Cardiac septum (tissue), 1 donor: ENCODE measurements around the gene MYLK. TPM values are rescaled to one million over a fixed set of nuclear protein-coding genes. Genes with fewer than 3 reads are reported as not detected.

Source experiments
- DNase-seq: peaks from one replicate; pipeline ENCODE4 v3.0.0-alpha.2; 2020; ENCODE audit warnings: low spot score
- intact Hi-C: fragments of 100-400 bp; cut with DNase I; formaldehyde crosslinking; loops from one replicate; pipeline ENCODE4 v1.14.0; 2022
- total RNA-seq: library from RNA; stranded (reverse); fragmentation: NEBNext Ultra II Directional; extraction: Animal tissue kit (Norgen Biotek cat#: 25700); gene quantifications from one replicate; pipeline ENCODE4 v1.2.1, GENCODE V29; 2021
- donor health status: DM: no; HTN: no; CAD: no.

The MYLK gene
- total RNA-seq, 1 donor from 2014 or later: 17.8 TPM

DNA sequence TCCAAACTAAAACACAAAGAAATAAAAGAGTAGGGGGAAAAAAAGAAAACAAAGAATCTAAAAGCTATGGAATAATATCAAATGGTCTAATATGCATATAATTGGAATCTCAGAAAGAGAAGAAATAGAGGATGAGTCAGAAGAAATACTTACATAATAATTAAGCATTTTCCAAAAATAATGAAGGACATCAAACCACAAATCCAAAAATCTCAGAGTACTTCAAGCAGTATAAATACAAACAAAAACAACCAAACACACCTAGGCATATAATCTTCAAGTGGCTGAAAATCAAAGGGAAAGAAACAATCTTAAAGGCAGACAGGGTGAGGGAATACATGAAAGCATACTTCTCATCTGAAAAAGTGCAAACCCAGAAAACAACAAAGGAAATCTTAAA, 46.3 kb downstream of the MYLK start:
- DNase-seq: no peak
- intact Hi-C loops: no loop called here

DNA sequence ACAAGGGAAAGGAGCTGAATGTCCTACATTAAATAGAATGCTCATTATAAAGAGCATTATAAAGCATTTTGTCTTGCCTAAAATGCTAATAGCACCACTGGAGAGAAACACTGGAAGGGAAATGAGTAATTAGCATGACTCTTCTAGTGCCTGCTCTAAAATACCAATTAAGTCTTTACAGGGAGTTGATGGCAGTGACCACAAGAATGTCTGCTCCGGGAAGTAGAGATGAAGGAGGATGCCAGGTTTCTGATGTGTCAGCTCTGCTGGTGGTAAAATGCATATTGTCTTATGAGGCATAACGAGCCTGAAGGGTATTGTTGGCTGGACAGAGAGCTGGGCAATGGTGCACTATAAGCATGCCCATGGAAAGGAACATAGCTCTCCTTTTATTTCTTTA, 49.5 kb downstream of the MYLK start:
- DNase-seq: no peak
- intact Hi-C loops: no loop called here

DNA sequence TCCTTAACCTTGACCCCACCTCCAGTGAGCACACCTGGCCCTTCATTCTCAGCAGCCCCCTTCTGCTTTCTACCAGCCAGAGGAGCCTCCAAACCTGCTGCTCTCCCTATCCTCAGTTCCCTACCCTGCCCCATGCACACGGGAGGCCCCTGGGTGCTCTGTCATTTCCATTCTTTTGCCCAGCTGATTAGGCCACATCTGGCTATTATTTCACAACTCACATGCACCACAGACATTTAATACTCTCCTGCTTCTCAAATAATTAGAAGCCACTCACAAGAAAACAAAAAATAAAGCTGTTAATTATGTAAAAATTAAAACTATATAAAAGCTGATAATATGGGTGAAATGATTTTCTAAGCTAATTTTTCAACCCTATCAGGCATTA, 50.7 kb downstream of the MYLK start:
- DNase-seq: no peak
- intact Hi-C loops: no loop called here

GRCh38 chr3:123832692-123833397, 51.3 kb downstream of the MYLK start:
- intact Hi-C loops: no loop called here

DNA sequence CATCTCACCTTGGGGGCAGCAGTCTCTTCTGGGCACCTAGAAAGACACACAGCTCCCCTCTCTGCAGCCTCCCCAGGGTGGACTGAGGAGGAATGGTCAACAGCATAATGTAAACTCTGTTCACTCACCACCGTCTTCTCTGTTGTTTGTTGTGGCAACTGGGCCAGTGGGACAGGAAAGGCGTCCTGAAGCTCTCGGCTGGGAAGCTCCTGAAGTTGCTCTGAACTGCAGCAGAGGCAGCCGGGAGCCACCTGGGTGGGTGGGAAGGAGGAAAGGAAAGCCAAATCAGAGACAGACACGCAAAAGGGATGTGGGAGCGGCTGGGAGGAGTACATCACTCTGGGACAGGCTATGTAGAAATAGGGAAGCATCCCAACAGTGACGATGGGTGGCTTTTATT, 52.7 kb downstream of the MYLK start:
- intact Hi-C loops: no loop called here
- no peak for DNase-seq

More at GRCh38 chr3:123832692-123833397, 51.3 kb downstream of the MYLK start:
- no peak for DNase-seq

DNA sequence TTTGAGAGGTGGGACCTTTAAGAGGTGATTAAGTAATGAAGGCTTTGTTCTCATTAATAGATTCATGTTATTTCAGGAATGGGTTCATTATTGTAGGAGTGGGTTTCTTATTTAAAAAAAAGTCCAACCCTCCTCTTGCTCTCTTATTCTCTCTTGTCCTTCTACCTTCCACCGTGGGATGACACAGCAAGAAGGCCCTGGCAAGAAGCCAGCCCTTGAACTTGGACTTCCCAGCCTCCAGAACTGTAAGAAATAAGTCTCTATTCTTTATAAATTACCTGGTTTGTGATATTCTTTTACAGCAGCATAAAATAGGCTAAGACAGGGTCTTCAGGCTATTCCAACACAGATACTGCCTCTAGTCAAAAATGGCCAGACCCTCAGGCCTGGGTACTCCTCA, 62.2 kb downstream of the MYLK start:
- DNase-seq: no peak
- intact Hi-C loops: no loop called here

DNA sequence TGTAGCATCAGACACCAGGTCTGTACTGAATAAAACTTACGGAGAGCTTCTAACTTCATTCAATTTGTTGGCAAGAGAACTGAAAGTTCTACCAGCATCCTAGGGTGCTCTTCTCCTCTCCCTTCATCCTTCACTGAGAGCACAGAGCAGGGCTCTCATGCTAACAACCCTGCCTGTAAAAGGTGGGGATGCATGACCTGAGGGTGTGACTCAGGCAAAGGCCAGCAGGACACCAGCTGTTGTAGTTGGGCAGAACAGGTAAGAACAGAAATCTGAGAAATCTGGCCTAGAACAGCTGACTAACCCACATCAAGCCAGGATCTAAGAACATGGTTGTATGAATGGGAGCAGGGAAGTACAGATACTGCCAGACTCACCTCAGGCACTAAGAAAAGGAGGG, 64.2 kb downstream of the MYLK start:
- DNase-seq: no peak
- intact Hi-C loops: no loop called here

- intact Hi-C loops: no loop called here
- no peak for DNase-seq
These were observed 65.2 kb downstream of the MYLK start for GRCh38 chr3:123818921-123819429.

DNA sequence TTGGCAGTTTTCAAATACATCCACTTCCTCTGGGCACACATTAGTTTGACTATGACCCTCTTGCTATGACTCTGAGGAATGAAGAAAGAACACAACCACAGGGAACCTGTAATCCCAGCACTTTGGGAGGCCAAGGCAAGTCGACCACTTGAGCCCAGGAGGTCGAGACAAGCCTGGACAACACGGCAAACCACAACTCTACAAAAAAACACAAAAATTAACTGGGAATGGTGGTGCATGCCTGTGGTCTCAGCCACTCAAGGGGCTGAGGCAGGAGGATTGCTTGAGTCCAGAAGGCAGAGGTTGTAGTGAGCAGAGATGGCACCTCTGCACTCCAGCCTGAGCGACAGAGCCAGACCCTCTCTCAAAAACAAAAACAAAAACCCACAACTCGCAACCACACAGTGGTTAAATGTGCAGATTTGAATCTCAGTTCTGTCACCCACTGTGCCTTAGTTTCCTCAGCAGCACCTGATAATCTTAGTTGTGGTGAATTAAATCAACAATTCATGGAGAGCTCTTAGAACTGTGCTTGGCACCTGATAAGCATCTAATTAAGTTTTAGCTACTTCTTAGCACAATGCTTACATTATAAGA, 65.7 kb downstream of the MYLK start:
- DNase-seq: no peak
- intact Hi-C loops: no loop called here

GRCh38 chr3:123817413-123817812, 66.7 kb downstream of the MYLK start:
- intact Hi-C loops: no loop called here
- no peak for DNase-seq

DNA sequence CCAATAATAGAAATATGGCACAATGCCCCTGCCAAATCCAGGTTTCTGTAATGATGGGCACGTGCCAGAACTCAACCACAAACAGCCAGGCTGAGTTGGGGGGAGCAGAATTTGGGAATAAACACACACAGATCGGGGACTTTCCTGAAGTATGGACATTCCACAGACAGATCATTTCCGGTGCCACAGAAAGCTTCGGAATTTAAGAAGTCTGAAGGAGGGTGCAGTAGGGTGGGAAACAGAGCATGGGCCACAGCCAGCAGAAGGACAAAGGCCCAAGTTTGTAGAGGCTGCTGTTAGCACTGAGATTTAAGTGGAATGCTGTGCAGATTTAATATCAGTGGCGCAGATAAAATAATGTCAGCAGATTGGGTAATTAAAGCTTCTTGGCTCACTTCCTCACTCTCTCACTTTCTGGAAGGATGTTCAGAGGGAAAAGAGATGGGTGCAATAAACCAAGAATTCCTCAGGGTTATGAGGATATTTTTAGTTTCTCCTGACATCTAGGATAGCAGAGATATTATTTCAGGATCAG, 67.4 kb downstream of the MYLK start:
- DNase-seq: no peak
- intact Hi-C loops: no loop called here

- intact Hi-C loops: no loop called here
- DNase-seq: no peak
These were observed 68.2 kb downstream of the MYLK start for GRCh38 chr3:123815981-123816380.

DNA sequence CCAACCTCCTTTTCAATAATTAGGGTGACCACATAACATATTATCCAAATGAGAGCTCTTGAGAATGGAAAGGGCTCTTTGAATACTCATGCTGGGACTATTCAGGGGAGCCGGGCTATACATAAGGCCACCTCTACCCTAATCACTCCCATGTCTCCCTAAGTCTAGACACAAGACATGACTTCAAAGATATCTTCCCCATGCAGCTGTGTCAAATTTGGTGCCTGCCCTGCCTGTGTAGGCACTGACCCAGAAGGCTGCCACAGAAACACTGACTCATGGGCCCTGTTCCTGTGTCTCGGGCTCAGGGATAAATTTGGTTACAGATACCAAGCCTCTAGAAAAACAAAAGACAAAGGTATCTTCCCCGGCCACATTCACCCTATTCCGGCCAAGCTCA, 70.3 kb downstream of the MYLK start:
- intact Hi-C loops: no loop called here
- DNase-seq: no peak

- DNase-seq: no peak
- intact Hi-C loops: no loop called here
These were observed 74.5 kb downstream of the MYLK start for GRCh38 chr3:123809597-123809996.

GRCh38 chr3:123808812-123809211, 75.3 kb downstream of the MYLK start:
- DNase-seq: no peak
- intact Hi-C loops: no loop called here

DNA sequence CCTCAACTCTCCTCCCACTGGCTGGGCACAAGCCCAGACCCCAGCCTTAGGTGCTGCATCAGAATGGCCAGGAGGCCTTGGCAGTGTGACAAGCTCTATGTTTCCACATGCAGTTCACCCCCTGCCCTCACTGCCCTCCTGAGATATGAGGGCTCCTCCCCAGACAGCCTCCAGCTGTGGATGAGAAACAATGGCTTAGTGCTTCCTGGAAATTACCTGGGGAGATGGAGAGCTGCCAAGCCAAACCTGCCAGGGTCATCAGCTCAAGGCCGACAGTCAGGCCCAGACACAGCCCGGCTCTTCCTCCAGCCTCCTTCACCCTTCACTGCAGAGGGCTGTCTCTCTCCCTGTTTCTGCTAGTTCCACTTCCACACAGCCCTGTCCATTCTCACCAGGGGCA, 76.3 kb downstream of the MYLK start:
- intact Hi-C loops: no loop called here
- no peak for DNase-seq

DNA sequence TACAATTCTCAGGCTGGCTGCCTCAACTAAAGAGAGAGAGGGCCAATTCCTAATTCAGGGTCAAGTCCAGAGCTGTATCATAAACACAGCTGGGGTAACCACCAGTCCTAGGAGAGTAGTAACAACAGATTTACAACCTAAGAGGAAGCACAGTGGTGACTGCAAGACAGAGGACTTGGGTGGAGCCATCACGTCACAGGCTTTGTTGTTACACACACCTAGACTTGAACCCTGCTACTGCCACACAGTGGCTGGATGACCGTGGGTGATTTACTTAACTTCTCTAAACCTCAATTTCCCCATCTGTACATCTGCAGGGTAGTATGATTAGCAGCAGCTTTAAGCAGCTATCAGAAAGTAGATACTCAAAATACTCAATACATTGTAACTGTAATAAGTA, 78.6 kb downstream of the MYLK start:
- intact Hi-C loops: no loop called here
- no peak for DNase-seq

DNA sequence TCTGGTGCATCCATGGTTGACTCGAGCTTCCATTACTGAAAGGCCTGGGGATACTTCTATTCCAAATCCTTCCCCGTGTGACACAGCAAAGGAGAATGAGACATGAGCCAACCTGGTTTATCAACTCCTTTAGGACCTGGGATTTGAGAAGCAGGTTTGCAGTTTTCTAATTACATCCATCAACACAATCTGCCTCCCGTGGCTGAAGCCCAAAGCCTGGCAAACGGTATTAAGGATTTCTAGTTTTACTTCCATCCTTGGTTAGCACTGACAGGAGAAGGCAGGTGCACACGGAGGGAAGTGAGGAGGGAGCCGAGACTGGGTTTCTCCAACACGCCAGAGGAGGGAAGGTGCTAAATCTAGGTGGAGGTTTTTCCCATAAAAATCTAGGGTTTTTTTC, 79.0 kb downstream of the MYLK start:
- no peak for DNase-seq
- intact Hi-C loops: no loop called here

GRCh38 chr3:123804676-123805075, 79.5 kb downstream of the MYLK start:
- DNase-seq: no peak
- intact Hi-C loops: no loop called here

GRCh38 chr3:123803521-123803920, 80.6 kb downstream of the MYLK start:
- no peak for DNase-seq
- intact Hi-C loops: no loop called here

DNA sequence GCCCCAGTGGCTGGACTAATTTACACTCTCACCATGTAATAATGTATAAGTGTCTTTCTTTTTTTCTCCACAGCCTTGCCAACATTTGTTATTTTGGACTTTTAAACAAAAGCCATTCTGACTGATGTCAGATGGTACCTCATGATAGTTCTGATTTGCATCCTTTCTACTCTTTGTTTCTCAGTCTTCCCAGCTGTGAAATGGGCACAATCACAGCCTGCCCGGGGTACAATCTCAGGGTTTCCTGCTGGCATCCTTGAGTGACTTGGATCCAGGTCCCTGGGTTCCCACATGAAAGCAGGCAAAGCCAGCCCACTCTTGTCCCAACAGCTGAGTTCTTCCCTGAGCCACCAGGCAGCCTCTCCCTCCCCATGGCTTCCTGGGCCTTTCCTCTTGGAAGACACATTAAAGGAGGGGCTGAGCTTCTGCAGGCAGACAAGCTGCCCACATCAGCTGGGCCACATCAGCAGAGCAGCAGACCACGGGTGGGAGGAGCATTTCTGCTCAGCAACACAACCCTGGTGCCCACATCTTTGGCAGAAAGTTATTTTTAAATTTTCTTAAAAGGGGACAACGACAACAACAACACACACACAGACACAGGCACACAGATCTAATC, 82.0 kb downstream of the MYLK start:
- intact Hi-C loops: no loop called here
- DNase-seq: no peak
